WERI-Rb-1 (cell line): Measurements from ENCODE around the gene WFS1.

ENCODE experiments used
- DNase-seq: peaks from one replicate; pipeline ENCODE4 v3.0.0-alpha.2; 2020
- H3K27ac ChIP-seq: fragments of 250-450 bp; sonication (Bioruptor Pico); 2 replicates; pipeline ENCODE4 v1.5.1; 2020; ENCODE audit warnings: mild to moderate bottlenecking, moderate library complexity
- H3K27me3 ChIP-seq: fragments of 250-450 bp; sonication (Bioruptor Pico); 2 replicates; pipeline ENCODE4 v1.5.1; 2021; ENCODE audit warnings: mild to moderate bottlenecking, low read depth, moderate library complexity; ENCODE audit not compliant: insufficient read depth, severe bottlenecking
- H3K36me3 ChIP-seq: fragments of 250-450 bp; sonication (Bioruptor Pico); 2 replicates; pipeline ENCODE4 v1.5.1; 2020; ENCODE audit warnings: mild to moderate bottlenecking, moderate library complexity
- H3K4me3 ChIP-seq: 2 replicates; pipeline ENCODE4 v1.5.1; 2011; ENCODE audit warnings: low read depth, mild to moderate bottlenecking, control low read depth, low read length
- H3K9me3 ChIP-seq: fragments of 250-450 bp; sonication (Bioruptor Pico); 2 replicates; pipeline ENCODE4 v1.5.1; 2021; ENCODE audit warnings: mild to moderate bottlenecking, moderate library complexity; ENCODE audit not compliant: severe bottlenecking
- CTCF ChIP-seq: IDR thresholded peaks from 2 replicates; pipeline ENCODE4 v1.5.1; 2011; ENCODE audit warnings: low read depth, mild to moderate bottlenecking, control low read depth, inconsistent platforms, low read length

WFS1 gene

GRCh38 chr4:6298035-6298434 lies 28.4 kb downstream of the WFS1 start:
- no peaks in the 10 kb centered on the region for H3K27me3 ChIP-seq
- no peak overlapping the region for H3K4me3 ChIP-seq
- no peak overlapping the region for H3K27ac ChIP-seq
- H3K9me3 ChIP-seq = no peaks in the 10 kb centered on the region
- no peak for TF ChIP-seq CTCF
- peaks cover 60% of the 10 kb centered on the region for H3K36me3 ChIP-seq
- no peak for DNase-seq

GRCh38 chr4:6298852-6299251 lies 29.2 kb downstream of the WFS1 start:
- Histone ChIP-seq H3K9me3 (no peaks in the 10 kb centered on the region), H3K4me3 (no peak overlapping the region), H3K27ac (no peak overlapping the region; the same call in 1 of the 2 replicates), H3K36me3 (peaks cover 61% of the 10 kb centered on the region), H3K27me3 (no peaks in the 10 kb centered on the region)
- TF ChIP-seq CTCF = no peak
- no peak for DNase-seq

DNA sequence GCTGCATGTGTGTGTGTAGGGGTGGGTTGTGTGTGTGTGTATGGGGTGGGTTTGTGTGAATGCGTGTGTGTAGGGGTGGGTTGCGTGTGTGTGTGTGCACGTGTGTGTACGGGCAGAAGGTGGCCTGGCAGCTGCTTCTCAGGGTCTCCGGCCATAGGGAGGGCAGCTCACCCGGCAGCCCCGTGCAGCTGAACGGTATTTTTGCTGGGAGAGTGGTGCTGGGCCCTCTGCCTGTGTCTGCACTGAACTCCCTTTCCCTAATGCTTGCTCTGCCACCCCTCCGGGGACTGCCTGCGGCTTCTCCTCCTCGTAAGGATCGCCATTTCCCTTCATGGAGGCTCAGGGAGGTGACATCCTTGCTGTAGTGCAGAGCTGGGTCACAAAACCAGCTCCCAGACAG lies 30.2 kb downstream of the WFS1 start:
- H3K36me3 ChIP-seq = peaks cover 67% of the 10 kb centered on the region
- no peak for DNase-seq
- TF ChIP-seq CTCF = no peak

GRCh38 chr4:6300359-6300758 lies 30.7 kb downstream of the WFS1 start:
- Histone ChIP-seq H3K9me3 (no peaks in the 10 kb centered on the region), H3K27ac (no peak overlapping the region), H3K4me3 (no peak overlapping the region), H3K27me3 (no peaks in the 10 kb centered on the region), H3K36me3 (peaks cover 63% of the 10 kb centered on the region)
- no peak for DNase-seq
- TF ChIP-seq CTCF = no peak

More for the DNA sequence above, 30.2 kb downstream of the WFS1 start:
- Histone ChIP-seq H3K27me3 (no peaks in the 10 kb centered on the region), H3K27ac (no peak overlapping the region), H3K4me3 (no peak overlapping the region), H3K9me3 (no peaks in the 10 kb centered on the region)

DNA sequence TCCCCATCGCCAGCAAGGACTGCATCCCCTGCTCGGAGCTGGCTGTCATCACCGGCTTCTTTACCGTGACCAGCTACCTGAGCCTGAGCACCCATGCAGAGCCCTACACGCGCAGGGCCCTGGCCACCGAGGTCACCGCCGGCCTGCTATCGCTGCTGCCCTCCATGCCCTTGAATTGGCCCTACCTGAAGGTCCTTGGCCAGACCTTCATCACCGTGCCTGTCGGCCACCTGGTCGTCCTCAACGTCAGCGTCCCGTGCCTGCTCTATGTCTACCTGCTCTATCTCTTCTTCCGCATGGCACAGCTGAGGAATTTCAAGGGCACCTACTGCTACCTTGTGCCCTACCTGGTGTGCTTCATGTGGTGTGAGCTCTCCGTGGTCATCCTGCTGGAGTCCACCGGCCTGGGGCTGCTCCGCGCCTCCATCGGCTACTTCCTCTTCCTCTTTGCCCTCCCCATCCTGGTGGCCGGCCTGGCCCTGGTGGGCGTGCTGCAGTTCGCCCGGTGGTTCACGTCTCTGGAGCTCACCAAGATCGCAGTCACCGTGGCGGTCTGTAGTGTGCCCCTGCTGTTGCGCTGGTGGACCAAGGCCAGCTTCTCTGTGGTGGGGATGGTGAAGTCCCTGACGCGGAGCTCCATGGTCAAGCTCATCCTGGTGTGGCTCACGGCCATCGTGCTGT lies 31.5 kb downstream of the WFS1 start:
- Histone ChIP-seq H3K9me3 (no peaks in the 10 kb centered on the region), H3K4me3 (no peak overlapping the region), H3K36me3 (peaks cover 56% of the 10 kb centered on the region), H3K27ac (no peak overlapping the region), H3K27me3 (no peaks in the 10 kb centered on the region)
- DNase-seq = no peak
- TF ChIP-seq CTCF = no peak
